ENCODE measurements around the gene SPATA24. TPM values are rescaled to one million over a fixed set of nuclear protein-coding genes. Genes with fewer than 3 reads are reported as not detected.

Gene SPATA24
- total RNA-seq, 1 donor from 2014 or later: 3.7 TPM

- TF ChIP-seq, protein P1, sequence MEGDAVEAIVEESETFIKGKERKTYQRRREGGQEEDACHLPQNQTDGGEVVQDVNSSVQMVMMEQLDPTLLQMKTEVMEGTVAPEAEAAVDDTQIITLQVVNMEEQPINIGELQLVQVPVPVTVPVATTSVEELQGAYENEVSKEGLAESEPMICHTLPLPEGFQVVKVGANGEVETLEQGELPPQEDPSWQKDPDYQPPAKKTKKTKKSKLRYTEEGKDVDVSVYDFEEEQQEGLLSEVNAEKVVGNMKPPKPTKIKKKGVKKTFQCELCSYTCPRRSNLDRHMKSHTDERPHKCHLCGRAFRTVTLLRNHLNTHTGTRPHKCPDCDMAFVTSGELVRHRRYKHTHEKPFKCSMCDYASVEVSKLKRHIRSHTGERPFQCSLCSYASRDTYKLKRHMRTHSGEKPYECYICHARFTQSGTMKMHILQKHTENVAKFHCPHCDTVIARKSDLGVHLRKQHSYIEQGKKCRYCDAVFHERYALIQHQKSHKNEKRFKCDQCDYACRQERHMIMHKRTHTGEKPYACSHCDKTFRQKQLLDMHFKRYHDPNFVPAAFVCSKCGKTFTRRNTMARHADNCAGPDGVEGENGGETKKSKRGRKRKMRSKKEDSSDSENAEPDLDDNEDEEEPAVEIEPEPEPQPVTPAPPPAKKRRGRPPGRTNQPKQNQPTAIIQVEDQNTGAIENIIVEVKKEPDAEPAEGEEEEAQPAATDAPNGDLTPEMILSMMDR (IDR thresholded peaks at IDR 0.05): peak; percentile 96
- Mint-ChIP-seq H3K9me3 (ENCODE audit: low read depth) (no peaks in the 10 kb centered on the region), H3K4me3 (ENCODE audit: unreplicated experiment) (no peak overlapping the region), H3K27me3 (ENCODE audit: low read depth) (no peaks in the 10 kb centered on the region), H3K4me1 (ENCODE audit: low read depth) (peaks cover 17% of the 10 kb centered on the region), H3K27ac (ENCODE audit: unreplicated experiment) (peak overlapping the region; percentile 52), H3K36me3 (ENCODE audit: low read depth) (peaks cover 22% of the 10 kb centered on the region)
- no peak for DNase-seq (ENCODE audit: low spot score)
Observed at GRCh38 chr5:139422307-139422893, 18.5 kb upstream of the SPATA24 start.

DNA sequence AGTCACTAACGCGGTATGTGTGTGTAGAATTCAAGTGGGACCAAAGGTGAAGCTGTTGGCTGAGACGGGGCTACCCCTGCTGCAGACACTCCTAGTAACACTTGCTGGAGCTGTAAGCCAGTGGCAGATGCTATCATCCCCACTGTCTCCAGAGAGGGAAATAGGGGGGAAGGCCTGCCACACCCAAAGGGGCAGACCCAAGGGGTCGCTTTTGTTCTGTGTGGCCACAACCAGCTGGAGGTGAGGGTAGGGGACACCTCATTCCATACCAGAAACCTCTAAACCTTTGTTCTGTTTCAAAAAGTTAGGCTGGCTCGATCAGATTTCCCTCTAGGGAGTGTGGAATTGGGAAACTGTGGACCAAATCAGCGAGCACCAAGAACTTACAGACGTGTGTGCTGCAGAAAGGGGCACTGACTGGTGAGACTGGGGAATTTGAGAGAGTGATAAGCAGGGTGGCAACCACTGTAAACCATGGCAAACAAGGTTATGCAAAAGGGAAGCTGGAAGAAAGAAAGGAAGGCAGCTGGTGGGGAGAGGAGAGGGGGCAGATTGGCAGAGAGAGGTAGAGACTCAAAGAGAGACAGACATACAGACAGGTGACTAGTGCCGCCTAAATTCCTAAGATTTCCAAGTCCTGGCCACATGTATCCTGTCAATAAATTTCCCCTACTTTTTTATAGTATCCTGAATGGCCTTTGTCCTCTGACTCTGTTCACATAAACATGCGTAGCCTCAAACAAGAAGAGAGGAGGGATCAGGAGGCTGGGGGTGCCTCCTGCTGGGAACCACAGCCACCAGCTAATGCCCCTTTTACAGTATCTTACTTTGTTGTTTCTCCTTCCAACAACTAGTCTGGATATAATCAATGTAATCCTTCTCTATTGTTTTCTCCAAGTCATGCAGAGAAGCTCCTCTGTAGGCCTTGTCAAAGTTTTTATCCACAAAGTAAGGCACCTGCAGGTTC, 15.6 kb upstream of the SPATA24 start:
- no peak for DNase-seq (ENCODE audit: low spot score)
- H3K4me1 Mint-ChIP-seq (ENCODE audit: low read depth): peaks cover 12% of the 10 kb centered on the region
- H3K36me3 Mint-ChIP-seq (ENCODE audit: low read depth): peaks cover 14% of the 10 kb centered on the region
- no peaks in the 10 kb centered on the region for H3K27me3 Mint-ChIP-seq (ENCODE audit: low read depth)
- H3K27ac Mint-ChIP-seq (ENCODE audit: unreplicated experiment): no peak overlapping the region
- no peak overlapping the region for H3K4me3 Mint-ChIP-seq (ENCODE audit: unreplicated experiment)
- TF ChIP-seq, protein P1 (IDR thresholded peaks at IDR 0.05): no peak
- no peaks in the 10 kb centered on the region for H3K9me3 Mint-ChIP-seq (ENCODE audit: low read depth)

DNA sequence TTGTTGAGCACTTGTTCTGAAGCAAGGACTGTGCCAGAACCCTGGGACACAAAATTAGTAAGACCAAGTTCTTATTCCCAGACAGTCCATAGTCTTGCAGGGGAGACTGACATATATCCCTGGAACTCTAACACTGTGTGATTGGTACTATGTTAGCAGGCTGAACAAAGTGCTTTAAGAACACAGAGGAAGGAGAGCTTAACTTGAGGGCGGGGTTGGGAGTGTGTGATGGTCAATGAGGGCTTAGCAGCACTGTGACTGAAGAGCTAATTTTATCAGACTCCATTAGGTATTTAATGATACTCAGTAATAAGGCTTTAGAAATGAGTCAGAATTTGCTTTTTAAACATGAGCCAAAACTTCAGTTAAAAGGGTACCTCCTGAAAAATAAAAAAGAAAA, 14.9 kb upstream of the SPATA24 start:
- no peaks in the 10 kb centered on the region for H3K27me3 Mint-ChIP-seq (ENCODE audit: low read depth)
- DNase-seq (ENCODE audit: low spot score): no peak
- no peak overlapping the region for H3K4me3 Mint-ChIP-seq (ENCODE audit: unreplicated experiment)
- H3K4me1 Mint-ChIP-seq (ENCODE audit: low read depth): peaks cover 12% of the 10 kb centered on the region
- peaks cover 16% of the 10 kb centered on the region for H3K36me3 Mint-ChIP-seq (ENCODE audit: low read depth)
- H3K9me3 Mint-ChIP-seq (ENCODE audit: low read depth): no peaks in the 10 kb centered on the region
- no peak overlapping the region for H3K27ac Mint-ChIP-seq (ENCODE audit: unreplicated experiment)
- TF ChIP-seq, protein P1 (IDR thresholded peaks at IDR 0.05): no peak

GRCh38 chr5:139417214-139417613, 13.3 kb upstream of the SPATA24 start:
- Mint-ChIP-seq H3K4me3 (ENCODE audit: unreplicated experiment) (no peak overlapping the region), H3K27me3 (ENCODE audit: low read depth) (no peaks in the 10 kb centered on the region), H3K4me1 (ENCODE audit: low read depth) (peaks cover 9% of the 10 kb centered on the region), H3K36me3 (ENCODE audit: low read depth) (peaks cover 20% of the 10 kb centered on the region), H3K9me3 (ENCODE audit: low read depth) (no peaks in the 10 kb centered on the region), H3K27ac (ENCODE audit: unreplicated experiment) (peak overlapping the region; percentile 66)
- TF ChIP-seq, protein P1 (IDR thresholded peaks at IDR 0.05): no peak
- DNase-seq (ENCODE audit: low spot score): no peak

GRCh38 chr5:139416651-139417050, 12.8 kb upstream of the SPATA24 start:
- H3K9me3 Mint-ChIP-seq (ENCODE audit: low read depth): no peaks in the 10 kb centered on the region
- H3K27ac Mint-ChIP-seq (ENCODE audit: unreplicated experiment): peak overlapping the region; percentile 66
- no peak for DNase-seq (ENCODE audit: low spot score)
- H3K4me1 Mint-ChIP-seq (ENCODE audit: low read depth): peaks cover 8% of the 10 kb centered on the region
- H3K27me3 Mint-ChIP-seq (ENCODE audit: low read depth): no peaks in the 10 kb centered on the region
- H3K36me3 Mint-ChIP-seq (ENCODE audit: low read depth): peaks cover 20% of the 10 kb centered on the region
- TF ChIP-seq, protein P1 (IDR thresholded peaks at IDR 0.05): no peak
- no peak overlapping the region for H3K4me3 Mint-ChIP-seq (ENCODE audit: unreplicated experiment)

Data from chondrocyte (in vitro differentiated cells).